Stimulated activated CD8-positive, alpha-beta memory T cell treated with anti-CD3 and anti-CD28 coated beads, Interleukin-2, amount 100 ng/mL, for 48 hours (primary cell): Measurements from ENCODE around the gene RNF13.

Experiments used
- DNase-seq, 2 donors: peaks; one replicate each; pipeline ENCODE4 v3.0.0-alpha.2; 2020; ENCODE audit warnings: low read depth in 2 of 2

The RNF13 gene

DNA sequence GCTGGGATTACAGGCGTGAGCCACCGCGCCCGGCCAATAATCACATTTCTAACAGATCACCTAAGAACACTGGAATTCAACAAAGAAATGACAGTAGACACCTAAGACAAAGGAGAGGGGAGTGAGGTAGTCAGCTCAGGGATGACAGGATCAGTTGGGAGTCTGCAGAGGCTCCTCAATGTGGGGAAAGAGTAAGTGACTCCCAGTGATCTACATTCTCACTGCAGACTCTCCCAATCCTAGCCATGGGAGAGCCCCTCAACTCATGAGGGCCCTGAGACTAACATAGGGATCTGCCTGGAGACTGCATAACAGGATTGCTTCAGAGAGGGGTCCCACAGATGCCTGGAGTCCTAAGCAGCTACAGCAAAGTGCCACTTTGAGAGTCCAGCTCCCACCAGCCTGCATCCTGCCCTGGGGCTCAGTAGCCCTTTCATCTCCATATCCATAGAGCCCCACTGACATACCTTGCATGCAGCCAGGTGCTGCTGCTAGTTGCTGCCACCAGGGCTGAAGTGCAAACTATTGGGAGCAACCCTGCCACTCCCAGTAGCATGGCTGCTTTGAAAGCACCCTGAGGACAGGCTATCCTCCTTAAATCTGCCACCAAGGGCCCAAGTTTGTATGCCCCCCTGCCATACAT, 179.5 kb downstream of the RNF13 start:
- no peak for DNase-seq

DNA sequence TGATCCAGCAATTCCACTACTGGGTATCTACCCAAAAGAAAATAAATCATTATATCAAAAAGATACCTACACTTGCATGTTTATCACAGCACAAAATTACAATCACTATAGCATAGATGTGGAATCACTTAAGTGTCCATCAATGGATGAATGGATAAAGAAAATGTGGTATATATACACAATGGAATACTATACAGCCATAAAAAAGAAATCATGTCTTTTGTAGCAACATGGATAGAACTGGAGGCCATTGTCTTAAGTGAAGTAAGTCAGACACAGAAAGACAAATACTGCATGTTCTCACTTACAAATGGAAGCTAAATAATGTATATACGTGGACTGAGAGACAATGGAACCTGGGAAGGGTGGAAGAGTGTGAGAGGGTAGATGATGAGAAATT, 185.9 kb downstream of the RNF13 start:
- DNase-seq: no peak

DNA sequence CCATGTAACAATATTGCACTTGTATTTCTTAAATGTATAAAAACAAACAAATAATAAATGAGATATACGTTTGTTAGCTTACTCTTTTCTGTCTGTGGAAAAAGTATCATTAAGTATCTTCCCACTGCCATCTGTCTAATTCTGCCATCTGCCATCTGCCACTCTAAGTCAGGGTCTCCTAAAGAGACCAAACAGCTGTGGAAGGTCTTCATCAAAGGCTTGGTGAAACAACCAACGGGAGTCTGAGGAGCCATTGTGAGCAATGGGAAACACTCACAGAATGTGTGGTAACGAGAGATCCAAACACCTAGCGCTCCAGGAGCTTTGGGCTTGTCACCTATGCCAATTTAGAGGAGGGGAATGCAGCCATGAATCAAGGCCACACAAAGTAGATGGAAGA, 186.4 kb downstream of the RNF13 start:
- no peak for DNase-seq

DNA sequence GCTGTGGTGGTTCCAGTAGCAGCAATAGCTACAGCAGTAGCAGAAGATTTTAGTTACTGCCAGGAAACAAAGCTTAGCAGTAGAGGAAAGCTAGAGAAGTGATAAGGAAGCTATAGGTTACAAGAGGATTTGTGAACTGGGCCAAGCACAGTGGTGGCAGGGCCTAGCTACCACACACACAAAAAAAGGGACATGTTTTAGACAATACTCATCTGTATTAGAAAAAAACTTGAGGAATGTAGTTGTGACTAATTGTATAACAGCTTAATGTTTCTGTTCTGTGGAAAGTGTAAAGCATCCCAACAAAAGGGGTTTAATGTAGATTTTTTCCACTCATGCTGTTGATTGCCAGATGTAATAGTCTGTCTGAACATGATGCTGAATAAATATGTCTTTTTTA, 187.6 kb downstream of the RNF13 start:
- DNase-seq: no peak

DNA sequence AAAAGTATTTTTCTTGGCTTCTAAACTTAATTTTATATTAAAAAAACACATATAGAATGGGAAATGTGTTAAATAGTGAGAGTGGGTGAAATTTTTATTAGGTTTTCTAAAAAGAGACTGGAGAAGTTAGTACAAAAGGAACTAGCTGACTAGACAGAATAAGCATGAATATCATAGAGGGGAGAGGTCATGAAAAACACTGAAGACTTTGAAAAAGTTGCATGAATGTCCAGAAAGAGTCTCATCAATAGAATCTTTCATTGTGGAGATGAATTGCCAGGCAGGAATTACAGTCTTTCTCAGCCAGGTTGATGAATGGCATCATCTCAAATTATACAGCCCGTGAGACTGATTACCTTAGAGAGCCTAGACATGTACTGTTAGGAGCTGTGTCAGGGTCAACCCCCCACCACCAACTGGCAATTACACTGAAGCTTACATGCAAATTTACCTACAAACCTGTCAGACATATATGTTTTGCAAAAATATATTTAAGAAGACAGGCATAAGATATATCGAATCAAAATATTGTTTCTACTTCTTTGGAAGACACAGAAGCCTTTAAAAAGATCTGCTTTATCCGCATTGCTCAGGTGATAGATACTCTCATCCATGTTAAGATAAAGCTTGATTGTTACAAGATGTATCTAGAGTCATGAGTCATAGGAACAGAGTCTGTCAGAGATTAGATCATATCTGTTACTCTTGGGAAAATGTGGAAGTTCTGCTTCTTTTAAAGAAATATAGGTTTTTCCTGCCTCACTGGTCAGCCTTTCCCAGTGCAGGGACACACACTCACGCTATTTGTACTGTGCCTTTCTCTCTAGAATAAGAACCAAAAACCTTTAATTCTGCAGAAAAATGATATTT, 192.5 kb downstream of the RNF13 start:
- DNase-seq: no peak

DNA sequence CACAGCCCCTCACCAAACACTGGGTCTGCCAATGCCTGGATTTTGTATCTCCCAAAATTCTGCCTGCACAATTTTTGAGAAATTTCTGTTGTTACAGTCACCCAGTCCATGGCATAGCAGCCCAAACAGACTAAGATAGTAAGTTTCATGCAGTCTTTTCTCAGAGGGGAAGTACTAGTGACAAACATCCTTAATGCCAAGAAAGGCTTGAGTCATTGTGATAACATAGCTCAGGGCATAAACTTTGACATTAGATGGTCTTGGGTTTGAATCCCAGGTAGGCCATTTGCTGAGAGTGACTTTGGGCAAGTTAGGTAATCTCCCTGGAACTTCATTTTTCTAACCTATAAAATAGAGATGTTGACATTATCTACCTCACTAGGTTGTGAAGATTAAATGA, 193.8 kb downstream of the RNF13 start:
- DNase-seq: no peak
